Activated CD8-positive, alpha-beta memory T cell treated with anti-CD3 and anti-CD28 coated beads, Interleukin-2, amount 50 U/mL, for 48 hours (primary cell): ENCODE results near the gene SETD1B.

Experiments
- DNase-seq: peaks from one replicate; pipeline ENCODE4 v3.0.0-alpha.2; 2020

The SETD1B gene

GRCh38 chr12:121810234-121810817, 6.5 kb downstream of the SETD1B start:
- DNase-seq, result no peak

- DNase-seq, result no peak
These were observed 7.1 kb downstream of the SETD1B start for GRCh38 chr12:121810833-121811433.

GRCh38 chr12:121811434-121812319, 7.9 kb downstream of the SETD1B start:
- peak; percentile 94 for DNase-seq

GRCh38 chr12:121812320-121812871, 8.6 kb downstream of the SETD1B start:
- peak; percentile 79 for DNase-seq

GRCh38 chr12:121812921-121813896, 9.4 kb downstream of the SETD1B start:
- no peak for DNase-seq

- no peak for DNase-seq
These were observed 10.1 kb downstream of the SETD1B start for GRCh38 chr12:121813951-121814350.

- DNase-seq, result no peak
These were observed 10.8 kb downstream of the SETD1B start for GRCh38 chr12:121814429-121815119.

- DNase-seq, result no peak
These were observed 11.5 kb downstream of the SETD1B start for GRCh38 chr12:121815263-121815662.

GRCh38 chr12:121816925-121817647, 13.3 kb downstream of the SETD1B start:
- DNase-seq, result no peak

GRCh38 chr12:121817648-121818043, 13.8 kb downstream of the SETD1B start:
- no peak for DNase-seq

GRCh38 chr12:121819212-121819949, 15.6 kb downstream of the SETD1B start:
- DNase-seq, result no peak

- no peak for DNase-seq
These were observed 16.2 kb downstream of the SETD1B start for GRCh38 chr12:121820056-121820455.

GRCh38 chr12:121822393-121823100, 18.7 kb downstream of the SETD1B start:
- no peak for DNase-seq

- DNase-seq, result no peak
These were observed 19.4 kb downstream of the SETD1B start for GRCh38 chr12:121823101-121823726.

GRCh38 chr12:121823727-121824115, 19.9 kb downstream of the SETD1B start:
- DNase-seq, result no peak

- no peak for DNase-seq
These were observed 21.3 kb downstream of the SETD1B start for GRCh38 chr12:121825041-121825523.

- no peak for DNase-seq
These were observed 22.7 kb downstream of the SETD1B start for GRCh38 chr12:121826318-121827150.
